SK-N-MC (cell line): Measurements from ENCODE around the gene MMGT1.

Source experiments
- EZH2 ChIP-seq: fragments of 200-600 bp; sonication (generic); IDR thresholded peaks from one replicate; pipeline ENCODE4 v1.6.1; 2017; ENCODE audit warnings: antibody characterized with exemption
- FOXP2 ChIP-seq: optimal IDR thresholded peaks from 2 replicates; pipeline ENCODE3; 2011; ENCODE audit warnings: mild to moderate bottlenecking, moderate library complexity; ENCODE audit not compliant: insufficient read depth; ENCODE audit errors: extremely low read length, control extremely low read depth
- POLR2AphosphoS5 ChIP-seq: IDR thresholded peaks from 2 replicates; pipeline ENCODE4 v1.6.1; 2012; ENCODE audit warnings: mild to moderate bottlenecking, low read depth, low read length, borderline replicate concordance

DNA sequence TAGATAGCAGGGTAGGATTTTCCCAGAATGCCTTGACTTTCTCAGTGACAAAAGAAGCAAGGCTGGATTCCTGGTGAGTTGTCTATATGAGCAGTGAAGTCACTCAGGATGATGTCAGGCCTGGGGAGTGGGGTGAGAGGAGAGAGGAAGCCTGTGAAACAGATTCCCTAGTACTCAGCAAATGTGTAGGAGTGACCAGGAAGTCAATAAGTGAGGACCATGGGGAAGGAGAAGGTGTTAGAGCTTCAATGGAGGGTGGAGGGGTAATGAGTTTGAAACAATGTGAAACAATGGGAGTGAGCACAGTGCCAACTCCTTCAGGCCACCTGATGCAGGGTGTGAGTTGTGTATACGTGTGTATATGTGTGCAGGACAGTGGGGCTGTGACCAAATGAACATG, 9.1 kb upstream of the MMGT1 start:
- no peak for TF ChIP-seq EZH2
- TF ChIP-seq POLR2AphosphoS5, result no peak
- no peak for TF ChIP-seq FOXP2
